CD4-positive, alpha-beta T cell treated with Interleukin-21 for 1 hour (primary cell): ENCODE data around the gene SLC25A51.
"Not testable (repeated sequence)": the region's sequence is repeated elsewhere in the genome, so short reads cannot be mapped to it uniquely, and the experiment has no call there.

Experiments used
- DNase-seq: peaks from one replicate; pipeline ENCODE4 v3.0.0-alpha.2; 2020

SLC25A51 gene

DNA sequence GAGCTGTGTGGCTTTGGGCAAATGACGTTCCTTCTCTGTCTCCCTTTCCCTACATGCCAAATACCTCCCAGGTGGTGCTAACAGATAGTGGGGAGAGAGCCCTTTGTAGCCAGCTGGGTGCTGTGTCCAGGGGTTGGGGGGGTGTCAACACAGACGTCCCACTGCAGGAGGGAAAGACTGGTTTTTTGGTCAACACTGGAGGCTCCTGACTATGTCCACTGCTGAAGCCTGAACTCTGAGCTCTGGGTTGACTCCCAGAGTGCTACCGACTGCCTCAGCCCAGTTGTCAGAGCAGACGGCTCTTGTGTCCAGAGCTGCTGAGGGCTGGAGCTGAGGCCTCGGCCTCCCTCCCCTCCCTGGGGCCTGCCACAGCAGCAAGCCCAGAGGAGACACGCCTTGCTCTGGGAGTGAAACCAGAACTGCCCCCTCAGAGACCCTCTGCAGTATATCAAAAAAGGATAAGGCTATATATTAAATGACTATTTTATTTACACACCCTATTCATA is 14.8 kb upstream of the SLC25A51 start:
- no peak for DNase-seq

DNA sequence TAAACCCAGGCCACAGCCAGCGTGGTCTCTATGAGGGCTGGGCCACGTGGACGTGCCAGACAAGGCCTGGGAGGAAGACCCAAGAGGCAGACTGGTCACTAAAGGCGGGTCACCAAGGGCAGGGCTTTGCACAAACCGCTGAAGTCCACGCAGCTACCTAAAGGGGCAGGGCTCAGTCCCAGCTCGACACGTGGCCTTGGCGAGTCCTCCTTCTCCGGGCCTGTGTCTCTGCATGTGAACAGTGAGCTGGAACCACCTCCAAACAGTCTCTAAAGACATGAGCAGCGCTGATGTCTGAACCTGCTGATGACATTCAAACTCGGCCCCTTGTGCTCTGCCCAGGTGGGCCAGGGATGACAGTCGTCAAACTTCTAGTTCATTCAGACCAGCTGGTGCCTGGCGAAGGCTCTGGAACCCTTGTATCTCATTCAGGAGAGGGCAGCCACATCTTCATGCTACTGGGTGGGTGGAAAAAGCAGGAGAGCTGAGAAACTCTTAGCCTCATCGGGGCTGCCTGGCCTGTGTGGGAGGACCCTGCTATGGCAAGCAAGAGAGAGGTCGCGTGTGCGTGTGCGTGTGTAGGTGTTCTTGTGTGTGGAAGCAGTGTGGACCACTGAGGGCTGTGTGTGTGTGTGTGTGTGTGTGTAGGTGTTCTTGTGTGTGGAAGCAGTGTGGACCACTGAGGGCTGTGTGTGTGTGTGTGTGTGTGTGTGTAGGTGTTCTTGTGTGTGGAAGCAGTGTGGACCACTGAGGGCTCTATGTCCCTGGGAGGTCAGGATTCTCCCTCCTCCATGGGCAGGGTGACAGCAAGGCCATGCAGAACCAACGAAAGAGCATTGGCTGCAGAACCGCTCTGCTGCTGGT is 14.1 kb upstream of the SLC25A51 start:
- DNase-seq = no peak

DNA sequence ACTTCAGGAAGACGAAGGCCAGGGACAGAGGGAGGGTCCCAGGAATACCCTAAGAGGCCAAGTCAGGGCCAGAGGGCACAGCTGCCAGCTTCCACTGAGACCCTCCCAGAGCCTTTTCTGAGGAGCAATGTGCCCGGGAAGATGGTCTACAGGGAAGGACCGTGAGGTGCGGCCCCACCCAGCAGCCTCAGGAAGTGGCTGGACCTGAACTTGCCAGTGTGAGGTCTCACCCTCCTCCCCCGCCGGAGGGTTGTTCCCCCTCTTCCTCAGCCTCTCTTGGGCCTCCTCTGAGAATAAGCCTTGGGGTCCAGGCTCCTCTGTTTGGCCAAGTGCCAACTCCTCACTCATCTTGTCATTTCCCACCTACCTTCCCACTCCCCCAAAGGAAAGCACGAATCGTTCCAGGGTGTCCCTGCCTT is 13.4 kb upstream of the SLC25A51 start:
- no peak for DNase-seq

DNA sequence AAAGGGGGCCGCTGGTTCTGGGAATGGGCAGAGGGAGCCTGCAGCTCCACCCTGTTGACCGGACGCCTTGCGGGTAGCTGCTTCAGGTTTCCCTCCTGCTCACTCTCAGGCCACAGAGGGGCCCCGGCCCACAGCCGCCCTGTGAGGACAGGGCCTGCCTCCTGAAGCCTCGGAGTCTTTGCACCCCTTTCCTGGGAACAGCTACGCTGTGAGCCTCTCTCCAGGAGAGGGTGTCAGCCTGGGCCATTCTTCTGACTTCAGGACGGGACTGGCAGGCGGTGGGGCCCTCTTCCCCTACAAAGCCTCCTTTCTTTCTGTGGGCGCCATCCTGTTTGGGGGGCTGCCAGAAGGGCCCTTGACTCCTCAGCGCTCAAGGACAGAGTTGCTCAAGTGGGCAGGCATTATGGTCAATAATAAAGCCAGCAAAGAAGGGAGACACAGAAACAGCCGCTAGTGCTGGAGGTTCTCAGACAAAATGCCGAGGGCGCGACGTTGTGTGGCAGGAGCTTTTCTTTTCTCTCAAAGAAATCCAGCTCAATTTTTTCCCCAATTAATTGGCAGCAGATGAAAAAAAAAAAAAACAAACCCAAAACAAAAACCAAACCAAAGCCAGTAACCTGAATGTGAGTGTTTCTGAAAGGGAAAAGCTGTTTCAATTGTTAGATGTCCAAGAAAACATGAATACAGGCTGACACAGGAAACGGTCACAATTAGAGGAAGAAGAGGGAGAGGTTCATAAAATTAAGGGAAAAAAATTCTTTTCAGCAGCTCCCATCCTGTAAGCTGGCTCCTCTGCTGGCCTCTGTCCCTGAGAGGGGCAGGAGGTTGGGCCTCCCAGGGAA is 12.8 kb upstream of the SLC25A51 start:
- no peak for DNase-seq

DNA sequence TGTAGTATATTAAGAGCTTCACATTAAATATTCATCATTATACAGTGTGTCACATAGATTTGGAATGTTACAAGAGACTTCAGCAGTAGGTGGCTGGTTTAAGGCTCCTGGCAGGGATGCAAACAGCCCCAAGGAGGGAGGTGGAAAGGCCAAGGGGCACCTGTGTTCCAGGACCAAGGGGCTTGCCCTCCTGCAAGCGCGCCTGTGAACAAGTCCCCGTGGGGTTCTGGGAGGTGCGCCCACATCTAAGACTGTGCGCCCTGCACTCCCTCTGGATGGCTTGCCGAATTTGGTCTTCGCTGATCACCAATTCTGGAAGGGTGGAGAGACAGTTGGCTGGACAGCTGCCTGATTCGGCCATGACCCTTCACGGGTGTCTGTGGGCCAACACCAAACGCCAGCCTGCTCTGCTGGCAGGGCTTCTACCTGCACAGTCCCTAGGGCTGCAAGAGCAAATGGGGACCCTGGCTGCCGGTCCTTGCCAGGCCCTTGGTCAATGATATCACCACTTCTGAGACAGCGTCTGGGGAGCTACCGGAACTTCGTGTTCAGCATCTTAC is 12.1 kb upstream of the SLC25A51 start:
- DNase-seq = no peak

DNA sequence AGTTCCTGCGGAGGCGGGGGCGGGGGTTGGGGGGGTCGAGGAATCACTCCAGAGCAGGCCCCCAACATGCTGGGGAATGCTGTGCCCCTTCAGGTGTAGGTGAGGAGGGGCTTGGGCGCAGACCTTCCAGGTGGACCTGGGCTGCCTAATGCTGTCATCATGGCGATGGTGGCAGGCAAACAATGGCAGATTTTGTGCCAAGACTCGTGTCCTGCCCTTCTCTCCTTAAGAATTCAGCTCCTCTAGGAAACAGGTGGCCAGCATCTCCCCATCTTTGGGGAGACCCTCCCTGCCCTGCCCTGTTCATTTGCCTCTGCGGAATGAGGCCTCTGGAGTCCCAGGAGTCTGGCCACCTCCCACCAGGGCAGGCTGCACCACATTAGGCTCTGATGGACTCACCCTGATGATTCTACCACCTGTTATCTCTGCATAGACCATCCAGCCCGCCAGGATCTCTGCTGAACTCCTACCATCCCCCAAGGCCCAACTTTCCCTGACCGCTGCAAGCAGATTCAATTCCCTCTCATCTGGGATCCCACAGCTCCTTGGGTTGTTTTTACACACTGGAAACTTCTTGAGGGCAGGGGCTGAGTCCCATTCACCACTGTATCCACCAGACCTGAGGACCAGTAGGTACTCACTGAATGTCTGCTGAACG is 10.9 kb upstream of the SLC25A51 start:
- no peak for DNase-seq

DNA sequence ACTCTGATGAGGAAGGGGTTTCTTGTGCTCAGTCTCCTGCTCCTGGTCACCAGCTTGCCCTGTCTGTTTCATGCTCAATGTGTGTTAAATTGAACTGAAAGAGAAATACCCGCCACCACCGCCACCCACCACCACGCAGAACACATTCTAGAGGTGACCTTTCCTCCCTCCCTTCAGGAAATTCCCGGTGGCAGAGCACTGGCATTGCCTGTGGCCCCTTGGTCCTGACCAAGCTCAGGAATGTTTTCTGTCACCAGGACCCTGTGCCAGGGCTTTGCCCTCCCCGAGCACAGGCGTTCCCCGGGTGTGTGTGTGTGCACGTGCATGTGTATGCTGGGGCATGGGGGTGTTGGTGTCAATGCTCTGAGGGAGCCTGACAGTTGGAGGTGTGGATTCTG is 10.2 kb upstream of the SLC25A51 start:
- no peak for DNase-seq

DNA sequence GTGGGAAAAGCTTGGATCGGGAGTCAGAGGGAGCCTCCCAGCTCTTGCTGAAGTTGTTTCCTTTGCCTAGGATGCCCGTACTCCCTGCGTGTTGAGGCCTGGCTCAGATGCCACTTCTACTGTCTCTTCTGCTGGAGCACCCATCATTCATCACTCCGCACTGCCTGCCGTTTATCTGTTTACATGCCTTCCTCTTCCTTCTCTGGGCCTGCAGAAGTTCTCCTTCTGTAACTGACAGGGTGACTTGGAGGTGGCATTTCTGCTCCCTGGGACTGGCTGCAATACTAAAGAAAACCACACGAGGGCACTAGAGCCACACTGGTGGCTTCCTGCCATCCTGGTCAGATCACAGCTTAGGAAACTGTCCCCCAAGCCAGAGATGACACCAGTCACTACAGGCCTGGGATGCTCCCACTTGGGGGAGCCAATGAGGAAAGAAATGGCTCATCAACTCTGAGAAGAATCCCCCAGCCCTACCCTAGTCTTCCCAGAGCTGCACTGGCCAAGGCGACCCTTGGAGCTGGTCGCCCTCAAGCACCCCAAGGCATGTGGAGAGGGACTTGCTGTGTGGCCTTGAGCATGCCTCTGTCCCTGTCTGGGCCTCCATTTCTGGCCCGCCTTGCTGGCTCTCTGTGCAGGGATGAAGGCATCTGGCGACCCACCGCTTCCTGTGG is 9.7 kb upstream of the SLC25A51 start:
- peak; percentile 80 for DNase-seq

DNA sequence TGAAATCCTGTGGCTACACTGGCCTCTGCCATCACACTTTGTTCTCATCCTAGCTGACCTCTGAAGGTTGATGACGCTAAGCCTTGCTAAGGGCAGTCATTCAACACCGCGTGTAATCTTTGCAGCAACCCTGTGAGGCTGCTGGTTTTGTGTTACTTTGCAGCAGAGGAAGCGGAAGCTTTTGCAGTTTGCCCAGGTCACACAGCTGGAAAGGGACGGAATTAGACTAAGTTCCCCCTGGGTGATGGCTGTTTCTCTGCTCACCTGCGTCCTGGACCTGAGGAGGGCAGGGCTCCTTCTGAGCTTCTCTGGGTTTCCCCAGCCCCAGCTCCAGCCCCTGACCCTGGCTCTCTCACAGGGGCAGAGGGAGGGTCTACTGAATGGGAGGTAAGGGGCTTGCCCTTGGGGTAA is 7.3 kb upstream of the SLC25A51 start:
- no peak for DNase-seq

DNA sequence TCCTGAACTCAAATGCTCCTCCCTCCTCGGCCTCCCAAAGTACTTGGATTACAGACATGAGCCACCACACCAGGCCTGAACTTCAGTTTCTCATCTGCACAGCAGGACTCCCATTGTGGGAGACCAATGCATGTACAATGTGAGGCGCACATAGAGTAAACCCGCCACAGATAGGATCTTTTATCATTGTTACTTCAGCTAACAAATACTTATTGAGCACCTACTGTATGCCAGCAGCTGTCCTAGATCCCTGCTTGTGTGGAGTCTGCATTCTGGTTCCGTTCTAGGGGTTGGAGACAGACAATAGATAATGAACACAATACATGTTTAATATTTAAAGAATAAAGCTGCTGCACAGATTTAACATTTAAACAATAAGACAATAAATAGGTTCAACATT is 6.3 kb upstream of the SLC25A51 start:
- DNase-seq = no peak

DNA sequence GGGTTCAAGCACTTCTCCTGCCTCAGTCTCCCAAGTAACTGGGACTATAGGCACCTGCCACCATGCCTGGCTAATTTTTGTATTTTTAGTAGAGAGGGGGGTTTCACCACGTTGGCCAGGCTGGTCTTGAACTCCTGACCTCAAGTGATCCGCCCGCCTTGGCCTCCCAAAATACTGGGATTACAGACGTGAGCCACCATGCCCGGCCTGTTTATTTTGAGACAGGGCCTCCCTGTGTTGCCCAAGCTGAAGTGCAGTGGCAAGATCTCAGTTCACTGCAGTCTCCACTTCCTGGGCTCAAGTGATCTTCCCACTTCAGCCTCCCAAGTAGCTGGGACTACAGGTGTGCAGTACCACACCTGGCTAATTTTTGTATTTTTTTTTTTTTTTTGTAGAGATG is 5.9 kb upstream of the SLC25A51 start:
- DNase-seq = not testable (repeated sequence)

DNA sequence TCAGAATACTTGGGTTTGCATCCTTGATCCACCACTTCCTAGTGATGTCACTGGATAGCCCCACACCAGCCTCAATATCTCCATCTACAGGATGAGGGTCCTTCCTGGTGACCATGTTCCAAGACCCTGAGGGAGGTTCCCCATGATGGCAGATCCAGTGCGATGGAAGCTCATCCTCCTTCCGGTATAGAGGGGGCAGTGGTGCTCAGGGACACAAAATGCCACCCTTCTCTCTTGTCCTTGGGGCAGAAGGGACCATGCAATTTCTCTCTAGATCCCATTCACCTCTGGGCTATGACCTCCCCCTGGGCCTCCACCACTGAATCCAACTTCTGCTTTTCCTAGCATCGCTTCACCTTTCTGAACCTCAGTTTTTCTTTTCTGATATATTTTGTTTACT is 5.4 kb upstream of the SLC25A51 start:
- DNase-seq = no peak

DNA sequence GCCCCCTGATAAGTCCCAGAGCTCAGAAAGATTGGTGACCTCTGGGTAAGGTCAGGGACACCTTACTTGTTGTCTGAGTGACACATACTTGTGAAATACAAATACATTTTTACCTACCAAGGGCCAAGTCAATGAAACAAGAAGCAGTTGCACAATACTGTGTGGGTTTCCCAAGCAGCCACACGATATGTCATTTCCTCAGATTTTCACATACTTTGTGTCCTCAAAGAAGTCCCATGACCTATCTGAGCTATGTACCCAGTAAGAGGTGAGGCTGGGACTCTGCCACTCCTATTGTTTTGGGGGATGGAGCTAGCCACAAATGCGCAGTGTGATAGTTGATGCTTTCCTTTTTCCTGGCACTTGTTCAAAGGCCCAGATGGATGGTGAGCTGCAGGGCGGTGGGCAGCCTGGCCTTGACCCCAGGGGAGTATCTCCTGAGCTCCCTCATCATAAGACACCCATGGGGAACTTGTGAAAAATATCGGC is 4.8 kb upstream of the SLC25A51 start:
- peak; percentile 8 for DNase-seq

DNA sequence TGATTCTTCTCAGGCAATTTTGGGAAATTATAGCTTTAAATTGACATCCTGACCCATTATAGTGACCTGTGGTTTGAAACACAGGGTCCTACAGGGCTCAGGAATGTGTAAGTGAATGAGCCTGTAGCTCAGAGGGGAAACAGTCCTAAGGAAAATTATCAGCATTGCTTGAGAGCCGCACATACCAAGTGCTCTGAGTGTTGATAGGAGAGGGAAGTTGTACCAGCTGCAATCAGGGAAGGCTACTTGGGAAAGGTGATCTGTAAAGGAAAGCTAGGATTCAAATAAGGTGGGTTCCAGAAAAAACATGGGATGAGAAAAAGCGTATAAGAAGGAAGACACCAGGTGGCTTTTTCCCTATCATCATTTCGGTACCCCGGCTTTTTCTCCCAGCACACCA is 4.4 kb upstream of the SLC25A51 start:
- no peak for DNase-seq

DNA sequence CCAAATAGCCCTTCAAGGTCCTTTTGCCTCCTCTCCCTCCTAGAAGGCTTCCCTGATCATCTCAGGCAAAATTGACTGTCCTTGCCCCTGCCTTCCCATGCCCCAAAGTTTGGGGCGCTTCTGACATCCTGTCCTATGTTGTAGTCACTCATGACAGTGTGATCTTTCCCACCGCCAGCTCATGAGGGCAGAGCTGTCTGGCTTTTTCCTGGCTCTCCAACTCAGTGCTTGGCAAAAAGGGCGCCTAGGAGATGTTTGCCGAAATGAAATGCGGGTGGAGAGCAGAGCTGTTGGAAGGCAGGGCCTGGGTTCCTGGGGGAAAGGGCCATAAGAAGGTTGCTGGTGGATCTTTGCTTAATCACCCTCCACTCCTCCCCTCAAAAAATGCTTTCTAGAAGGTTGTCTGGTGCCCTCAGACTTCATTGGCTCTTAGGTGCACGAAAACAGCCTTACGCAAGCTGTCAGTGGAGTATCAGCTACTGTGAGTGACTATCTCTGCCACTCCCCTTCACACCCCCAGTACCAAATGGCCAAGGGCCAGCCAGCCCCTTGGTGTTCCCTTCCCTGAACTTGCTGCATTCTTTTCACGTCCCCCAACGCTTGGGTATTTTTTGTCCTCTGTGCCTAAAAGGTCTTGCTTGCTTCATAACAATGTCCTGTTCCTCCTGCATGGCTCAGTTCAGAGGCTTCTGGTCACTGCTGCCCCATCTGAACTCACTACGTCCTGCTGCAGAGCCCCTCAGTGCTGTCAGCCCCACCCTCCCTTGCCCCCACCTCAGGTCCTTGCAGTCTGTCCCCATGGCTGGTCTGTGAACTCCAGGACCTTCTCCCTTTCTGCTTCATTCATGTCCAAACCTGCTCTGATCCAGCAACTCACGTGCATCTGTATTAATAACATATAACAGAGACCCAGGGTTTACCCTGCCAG is 2.6 kb upstream of the SLC25A51 start:
- no peak for DNase-seq

DNA sequence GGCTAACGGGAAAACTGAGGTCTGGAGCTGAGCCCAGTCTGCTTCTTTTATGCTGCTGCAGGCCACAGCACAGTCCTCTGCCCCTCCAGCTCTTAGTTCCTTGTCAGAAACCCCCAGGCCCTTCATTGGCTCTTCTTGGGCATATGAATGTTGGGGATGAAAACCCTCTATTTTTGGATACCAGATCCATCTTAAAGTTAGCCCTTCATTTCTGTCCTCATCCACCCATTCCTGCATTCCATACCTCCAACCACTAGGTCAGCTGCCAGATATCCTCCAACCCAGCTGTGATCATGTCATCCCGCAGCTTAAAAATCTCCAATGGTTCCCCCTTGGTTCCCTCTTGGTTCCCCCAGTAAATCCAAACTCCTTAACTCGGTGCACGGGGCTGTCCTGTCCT is 1.8 kb upstream of the SLC25A51 start:
- no peak for DNase-seq

DNA sequence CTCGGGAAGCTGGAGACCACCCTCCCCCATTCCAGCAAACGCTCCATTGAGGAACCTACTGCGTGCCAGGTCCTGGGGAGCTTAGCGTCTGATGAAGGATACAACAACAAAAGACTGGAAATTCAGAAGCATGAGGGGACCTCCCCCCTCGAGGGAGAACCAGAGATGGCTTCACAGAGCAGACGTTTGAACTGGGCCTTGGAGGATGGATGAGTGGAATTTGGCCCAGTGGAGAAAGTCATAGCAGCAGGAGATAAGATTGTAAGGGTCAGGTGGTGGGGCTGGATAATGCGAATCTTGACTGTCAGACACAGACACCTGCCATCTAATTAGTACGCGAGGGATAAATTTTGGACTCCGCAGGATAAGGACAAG is 1.2 kb upstream of the SLC25A51 start:
- no peak for DNase-seq

DNA sequence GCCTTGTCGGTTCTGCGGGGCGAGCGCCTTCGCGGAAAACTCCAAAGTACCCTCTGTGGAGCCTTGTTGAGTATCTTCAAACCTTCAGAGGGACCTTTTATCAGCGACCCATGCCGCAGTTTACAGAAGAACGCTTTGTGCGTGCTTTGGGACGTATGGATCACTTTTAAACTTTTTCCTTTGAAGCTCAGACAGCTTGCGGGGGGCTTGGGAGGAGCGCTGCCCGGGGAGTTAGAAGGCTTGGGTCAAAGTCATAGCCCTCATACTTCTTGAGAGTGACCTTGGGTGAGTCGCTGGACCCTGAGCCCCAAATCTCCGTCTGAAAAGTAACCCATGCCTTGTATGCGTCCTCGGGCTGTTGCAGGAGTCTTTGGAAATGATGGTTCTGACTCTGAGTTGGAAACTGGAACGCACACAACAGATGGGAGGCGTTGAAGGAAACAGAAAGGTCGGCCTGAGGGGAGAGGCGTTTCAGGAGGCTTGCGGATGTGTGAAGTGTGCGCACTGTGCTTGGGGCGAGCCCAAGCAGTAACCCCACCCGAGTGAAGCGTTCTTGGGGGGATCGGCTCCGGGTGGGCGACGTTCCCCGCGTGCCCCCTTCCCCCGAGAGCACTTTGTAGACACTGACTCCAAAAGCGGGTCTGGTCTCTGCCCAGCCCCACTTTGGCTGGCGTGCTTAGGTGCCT is 661 bp upstream of the SLC25A51 start:
- DNase-seq = no peak

DNA sequence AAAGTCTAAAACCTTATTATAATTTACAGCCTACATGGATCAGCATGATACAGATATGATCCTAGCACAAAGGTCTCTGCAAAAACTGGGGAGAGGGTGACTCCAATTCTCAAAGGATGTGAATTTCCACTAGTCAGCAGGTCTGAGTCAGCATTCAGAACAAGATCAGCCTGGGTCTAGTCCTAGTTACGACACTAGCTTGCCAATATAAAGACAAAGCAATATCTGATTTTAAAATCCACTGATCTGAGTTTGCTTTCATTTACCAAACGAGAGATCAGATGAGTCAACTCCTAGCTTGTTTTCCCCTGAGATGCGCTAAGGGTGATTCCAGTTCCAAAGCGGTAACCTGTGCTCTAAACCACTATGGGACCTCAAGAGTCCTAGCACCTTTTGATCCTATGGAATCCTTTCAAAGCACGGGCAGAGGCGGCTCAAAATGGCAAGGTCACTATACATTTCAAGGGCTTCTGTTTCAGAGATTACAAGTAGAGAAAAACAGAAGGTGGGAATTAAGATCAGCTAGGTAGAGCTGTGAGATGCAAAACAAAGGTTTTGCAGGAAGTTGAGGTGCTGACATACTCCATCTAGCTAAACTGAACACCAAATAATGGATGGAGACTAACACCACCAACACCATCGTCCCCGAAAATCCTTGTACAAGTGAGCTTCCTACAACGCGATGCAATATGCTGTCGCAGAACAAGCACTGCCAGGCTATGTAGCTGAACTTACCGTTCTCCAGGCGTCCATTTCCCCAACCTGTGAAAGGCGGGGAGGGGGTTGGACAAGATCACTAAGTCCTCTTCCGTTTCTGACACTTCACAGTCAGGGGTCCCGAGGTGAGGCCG is 906 bp downstream of the SLC25A51 start:
- DNase-seq = no peak

DNA sequence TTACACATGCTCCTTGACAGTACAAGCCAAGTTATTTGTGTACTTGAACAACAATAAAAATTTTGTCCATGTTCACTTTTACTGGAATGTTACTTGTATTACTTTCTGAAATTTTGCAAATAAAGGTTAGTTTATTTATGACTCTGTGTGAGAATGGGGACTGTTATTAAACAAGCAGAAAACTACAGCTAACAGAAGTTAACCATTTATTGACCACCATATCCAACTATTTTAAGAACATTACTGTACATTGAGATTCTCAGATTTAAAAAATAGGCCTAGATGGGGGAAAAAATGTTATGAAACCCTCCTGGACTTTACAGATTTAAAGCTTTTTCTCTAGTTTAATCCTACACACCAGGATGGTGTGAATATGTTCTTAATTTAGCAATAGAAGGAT is 1.8 kb downstream of the SLC25A51 start:
- no peak for DNase-seq
